Skeletal muscle tissue (tissue), 4 donors: Measurements from ENCODE around the gene PACSIN2. TPM values are rescaled to one million over a fixed set of nuclear protein-coding genes. Genes with fewer than 3 reads are reported as not detected.

Source experiments
- H3K27ac ChIP-seq: one replicate; pipeline ENCODE4 v1.7.0; 2013; ENCODE audit warnings: mild to moderate bottlenecking, low read depth, low read length, inconsistent platforms
- H3K27me3 ChIP-seq, 3 donors: one replicate each; pipeline ENCODE4 v1.7.0; 2013; ENCODE audit warnings: low read length in 3 of 3; ENCODE audit not compliant: control insufficient read depth in 3 of 3, insufficient read depth in 3 of 3
- H3K36me3 ChIP-seq, 3 donors: one replicate each; pipeline ENCODE4 v1.7.0; 2013; ENCODE audit warnings: low read length in 3 of 3; ENCODE audit not compliant: control insufficient read depth in 3 of 3, insufficient read depth in 3 of 3
- H3K4me1 ChIP-seq, 3 donors: one replicate each; pipeline ENCODE4 v1.7.0; 2013; ENCODE audit warnings: low read length in 3 of 3, mild to moderate bottlenecking in 3 of 3; ENCODE audit not compliant: control insufficient read depth in 3 of 3, insufficient read depth in 3 of 3
- H3K4me3 ChIP-seq, 3 donors: one replicate each; pipeline ENCODE4 v1.7.0; 2013; ENCODE audit warnings: low read length in 3 of 3
- H3K9ac ChIP-seq, 3 donors: one replicate each; pipeline ENCODE4 v1.7.0; 2013; ENCODE audit warnings: low read length in 3 of 3, mild to moderate bottlenecking in 3 of 3, moderate library complexity in 2 of 3, low read depth in 1 of 3
- H3K9me3 ChIP-seq, 3 donors: one replicate each; pipeline ENCODE4 v1.7.0; 2013; ENCODE audit warnings: low read length in 3 of 3; ENCODE audit not compliant: control insufficient read depth in 3 of 3
- total RNA-seq: library from RNA; depleted of rRNA; stranded (reverse); fragments of >200 nt; gene quantifications from one replicate; pipeline ENCODE4 v1.2.3, GENCODE V29; 2014
- donor health status: Osteomylitis.

PACSIN2 gene
- total RNA-seq, 1 donor from 2014 or later, result 20.9 TPM

DNA sequence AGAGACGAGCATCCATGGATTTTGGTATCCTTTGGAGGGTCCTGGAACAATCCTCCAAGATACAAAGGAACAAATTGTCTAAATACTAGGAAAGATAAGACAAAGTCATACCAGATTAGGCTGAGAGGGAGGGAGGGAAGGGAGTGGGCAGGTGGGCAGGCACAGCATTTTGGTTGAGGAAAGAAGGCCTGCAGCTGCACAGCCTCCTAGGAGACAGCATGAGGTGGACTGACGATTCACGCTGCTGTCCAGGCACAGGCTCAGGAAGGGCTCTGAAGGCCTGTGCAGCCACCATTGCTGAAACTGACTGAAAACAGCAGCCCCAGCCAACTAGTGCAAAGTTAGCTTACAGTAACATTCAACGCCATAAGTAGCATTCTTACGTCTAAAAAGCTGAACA, 64.7 kb downstream of the PACSIN2 start:
- Histone ChIP-seq H3K9ac (no peak overlapping the region), H3K27me3 (no peaks in the 10 kb centered on the region), H3K9me3 (no peaks in the 10 kb centered on the region), H3K4me3 (no peak overlapping the region), H3K27ac (no peak overlapping the region), H3K36me3 (no peaks in the 10 kb centered on the region), H3K4me1 (peaks cover 45 to 65% (median 51%) of the 10 kb centered on the region in 3 donors)

DNA sequence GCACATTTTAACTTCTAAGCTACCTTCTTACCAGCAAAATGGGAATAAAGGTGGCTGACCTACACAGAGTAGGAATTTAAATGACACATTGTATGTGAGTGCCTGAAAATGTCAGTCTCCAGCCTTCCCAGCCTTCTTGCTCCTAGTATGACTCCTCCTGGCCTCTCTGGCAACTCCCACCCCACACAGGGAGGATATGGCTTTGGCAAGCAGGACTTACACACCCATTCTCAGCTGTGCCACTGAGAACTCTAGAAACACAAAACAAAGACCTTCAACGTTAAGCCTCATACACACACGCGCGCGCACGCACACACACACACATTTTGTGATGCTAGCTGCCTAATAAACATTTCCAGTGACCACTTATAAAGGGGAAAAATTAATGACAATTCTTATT, 65.8 kb downstream of the PACSIN2 start:
- H3K27ac ChIP-seq, result no peak overlapping the region
- H3K27me3 ChIP-seq, result no peaks in the 10 kb centered on the region
- no peak overlapping the region for H3K4me3 ChIP-seq
- H3K36me3 ChIP-seq, result no peaks in the 10 kb centered on the region
- H3K9me3 ChIP-seq, result no peaks in the 10 kb centered on the region
- H3K9ac ChIP-seq, result peak overlapping the region in 1 of 3 donors; percentile 33
- H3K4me1 ChIP-seq, result peaks cover 50 to 66% (median 55%) of the 10 kb centered on the region in 3 donors

- Histone ChIP-seq H3K36me3 (no peaks in the 10 kb centered on the region), H3K27ac (peak overlapping the region; percentile 57), H3K9ac (no peak overlapping the region), H3K4me3 (no peak overlapping the region), H3K27me3 (no peaks in the 10 kb centered on the region), H3K4me1 (peaks cover 55 to 63% (median 59%) of the 10 kb centered on the region in 3 donors), H3K9me3 (no peaks in the 10 kb centered on the region)
These were observed 66.7 kb downstream of the PACSIN2 start for GRCh38 chr22:42948294-42948693.

GRCh38 chr22:42947211-42947990, 67.5 kb downstream of the PACSIN2 start:
- Histone ChIP-seq H3K9ac (peak overlapping the region; percentile 8 to 54 (median 23)), H3K27ac (peak overlapping the region; percentile 57), H3K9me3 (no peaks in the 10 kb centered on the region), H3K36me3 (no peaks in the 10 kb centered on the region), H3K4me1 (peaks cover 56 to 65% (median 59%) of the 10 kb centered on the region in 3 donors), H3K27me3 (no peaks in the 10 kb centered on the region), H3K4me3 (peak overlapping the region in 1 of 3 donors; percentile 29)

DNA sequence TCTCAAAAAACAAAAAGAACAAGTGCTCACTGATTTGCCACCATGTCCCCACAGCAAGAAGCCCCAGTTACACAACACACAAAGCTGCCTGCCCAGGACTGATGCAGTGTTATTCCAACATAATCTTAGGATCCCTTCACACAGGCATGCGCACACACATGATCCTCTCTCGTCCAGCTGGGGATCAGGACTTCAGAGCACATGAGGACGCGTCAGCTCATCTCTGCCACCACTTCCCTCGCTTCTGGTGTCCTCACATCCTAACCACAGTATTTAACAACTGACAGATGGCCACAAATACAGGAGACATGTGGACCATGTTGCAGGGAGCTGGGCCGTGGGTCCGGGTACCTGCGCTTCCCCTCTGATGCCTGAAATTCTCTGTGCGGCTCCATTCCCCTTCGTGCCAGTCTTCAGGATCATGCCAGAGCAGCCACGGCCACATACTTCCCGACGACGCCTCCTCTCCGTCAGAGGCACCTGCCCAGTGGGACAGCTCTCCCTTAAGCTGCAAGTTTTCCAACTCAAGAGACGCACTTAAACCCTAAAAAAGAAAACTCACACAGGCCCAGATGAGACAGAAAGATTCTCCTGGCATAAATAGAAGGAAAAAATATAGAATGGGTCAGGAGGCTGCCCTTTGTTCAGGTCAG, 68.3 kb downstream of the PACSIN2 start:
- Histone ChIP-seq H3K9me3 (no peaks in the 10 kb centered on the region), H3K4me1 (peaks cover 56 to 64% (median 58%) of the 10 kb centered on the region in 3 donors), H3K27me3 (no peaks in the 10 kb centered on the region), H3K9ac (peak overlapping the region; percentile 8 to 54 (median 23)), H3K27ac (peak overlapping the region; percentile 57), H3K4me3 (peak overlapping the region in 2 of 3 donors; percentile 4 to 29), H3K36me3 (no peaks in the 10 kb centered on the region)

DNA sequence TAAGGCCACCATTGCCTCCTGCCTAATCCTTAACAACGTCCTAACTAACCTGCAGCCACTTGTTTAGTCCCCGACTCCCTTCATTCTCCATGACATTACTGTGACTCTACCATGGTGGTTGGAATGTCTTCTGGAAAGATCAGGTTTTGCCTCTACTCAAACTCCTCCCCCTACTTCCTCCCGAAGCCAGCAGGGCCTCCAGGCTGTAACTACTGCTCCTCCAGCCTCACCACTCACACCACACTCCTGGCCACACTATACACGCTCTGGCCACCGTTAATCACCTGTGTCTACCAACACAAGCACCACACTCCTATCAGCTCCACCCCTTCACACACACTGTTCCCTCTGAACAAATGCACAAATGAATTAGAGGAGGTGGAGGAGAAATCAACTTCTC, 69.2 kb downstream of the PACSIN2 start:
- no peak overlapping the region for H3K4me3 ChIP-seq
- no peaks in the 10 kb centered on the region for H3K9me3 ChIP-seq
- no peak overlapping the region for H3K9ac ChIP-seq
- peaks cover 55 to 60% (median 56%) of the 10 kb centered on the region in 3 donors for H3K4me1 ChIP-seq
- no peaks in the 10 kb centered on the region for H3K27me3 ChIP-seq
- no peaks in the 10 kb centered on the region for H3K36me3 ChIP-seq
- peak overlapping the region; percentile 25 for H3K27ac ChIP-seq

DNA sequence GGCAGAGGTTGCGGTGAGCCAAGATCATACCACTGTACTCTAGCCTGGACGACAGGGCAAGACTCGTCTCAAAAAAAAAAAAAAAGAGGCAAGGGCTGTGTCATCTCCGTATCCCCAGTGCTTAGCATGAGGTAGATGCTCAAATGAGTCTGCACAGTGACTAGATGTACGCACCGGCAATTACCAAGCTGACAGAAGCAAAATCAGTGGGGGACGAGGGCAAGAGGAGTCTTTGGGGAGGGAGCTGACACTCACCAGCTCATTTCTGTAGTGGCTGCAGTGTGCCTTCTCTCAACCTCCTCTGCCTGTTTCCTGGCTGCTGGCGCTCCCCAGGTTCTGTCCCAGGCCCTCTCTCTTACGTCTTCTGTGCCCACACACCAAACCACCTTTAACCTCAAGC, 69.9 kb downstream of the PACSIN2 start:
- peaks cover 60 to 67% (median 63%) of the 10 kb centered on the region in 3 donors for H3K4me1 ChIP-seq
- H3K27ac ChIP-seq, result peak overlapping the region; percentile 25
- H3K27me3 ChIP-seq, result no peaks in the 10 kb centered on the region
- no peaks in the 10 kb centered on the region for H3K36me3 ChIP-seq
- H3K4me3 ChIP-seq, result no peak overlapping the region
- H3K9ac ChIP-seq, result no peak overlapping the region
- no peaks in the 10 kb centered on the region for H3K9me3 ChIP-seq

DNA sequence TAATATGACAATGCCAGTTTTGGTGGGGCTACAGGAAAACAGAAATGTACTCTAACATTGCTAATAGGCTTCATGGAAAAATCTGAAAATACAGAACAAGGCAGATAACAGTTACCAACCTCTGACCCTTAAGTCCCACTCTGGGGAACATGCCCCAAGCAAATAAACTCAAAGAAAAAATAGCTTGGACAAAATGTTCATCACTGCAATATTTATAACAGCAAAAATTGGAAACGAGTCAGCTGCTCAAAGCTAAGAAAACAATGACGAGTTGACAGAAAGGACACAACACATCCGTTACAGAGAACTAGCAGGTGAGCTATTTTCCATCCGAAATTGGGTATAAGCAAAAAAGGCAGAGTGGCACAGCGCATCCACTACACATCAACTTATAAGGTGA, 70.5 kb downstream of the PACSIN2 start:
- Histone ChIP-seq H3K27me3 (no peaks in the 10 kb centered on the region), H3K4me3 (no peak overlapping the region), H3K36me3 (no peaks in the 10 kb centered on the region), H3K9me3 (no peaks in the 10 kb centered on the region), H3K27ac (no peak overlapping the region), H3K4me1 (peaks cover 61 to 73% (median 64%) of the 10 kb centered on the region in 3 donors), H3K9ac (no peak overlapping the region)

GRCh38 chr22:42943981-42944380, 71.0 kb downstream of the PACSIN2 start:
- H3K27me3 ChIP-seq, result no peaks in the 10 kb centered on the region
- peak overlapping the region in 1 of 3 donors; percentile 18 for H3K9ac ChIP-seq
- H3K9me3 ChIP-seq, result no peaks in the 10 kb centered on the region
- H3K4me1 ChIP-seq, result peaks cover 61 to 71% (median 64%) of the 10 kb centered on the region in 3 donors
- H3K27ac ChIP-seq, result no peak overlapping the region
- H3K36me3 ChIP-seq, result no peaks in the 10 kb centered on the region
- peak overlapping the region in 1 of 3 donors; percentile 42 for H3K4me3 ChIP-seq

DNA sequence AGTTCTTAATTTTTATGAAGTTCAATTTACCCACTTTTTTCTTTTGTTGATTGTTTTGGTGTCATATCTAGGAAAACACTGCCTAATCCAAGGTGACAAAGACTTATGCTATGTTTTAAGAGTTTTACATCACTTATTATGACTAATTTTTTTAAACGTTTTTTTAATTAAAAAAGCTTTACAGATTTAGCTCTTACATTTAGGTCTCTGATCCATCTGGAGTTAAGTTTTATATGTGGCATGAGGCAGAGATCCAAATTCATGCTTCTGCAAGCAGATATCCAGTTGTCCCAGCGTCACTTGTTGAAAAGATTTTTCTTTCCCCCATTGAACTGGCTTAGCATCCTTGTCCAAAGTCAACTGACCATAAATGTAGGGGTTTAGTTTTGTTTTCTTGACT, 72.6 kb downstream of the PACSIN2 start:
- Histone ChIP-seq H3K9me3 (no peaks in the 10 kb centered on the region), H3K4me1 (peaks cover 66 to 71% (median 70%) of the 10 kb centered on the region in 3 donors), H3K27me3 (no peaks in the 10 kb centered on the region), H3K9ac (no peak overlapping the region), H3K36me3 (no peaks in the 10 kb centered on the region), H3K27ac (no peak overlapping the region), H3K4me3 (no peak overlapping the region)
